Natural killer cell treated with Interleukin-12 subunit alpha and Interleukin-12 subunit beta and Interleukin-15 and Interleukin-18, amount 100 ng/mL, for 72 hours (primary cell): Measurements from ENCODE around the gene RDH12. TPM values are rescaled to one million over a fixed set of nuclear protein-coding genes. Genes with fewer than 3 reads are reported as not detected.
"Not testable (repeated sequence)": the region's sequence is repeated elsewhere in the genome, so short reads cannot be mapped to it uniquely, and the experiment has no call there.

ENCODE experiments used
- ATAC-seq, 2 donors: fragments of 150-1000 bp; cut with Tn5 transposase in 1 of 2; sonication (Bioruptor Pico), chemical (Tn5 transposase) in 1 of 2; 2 replicates each; pipeline ENCODE4 v1.10.0; 2021
- DNase-seq: peaks from one replicate; pipeline ENCODE4 v3.0.0; 2022; ENCODE audit warnings: low spot score
- H3K27ac Mint-ChIP-seq, 2 donors: 1 replicate in 1 of 2; 2 replicates in 1 of 2; pipeline ENCODE4 v1.8.0; 2022; ENCODE audit warnings: mixed read lengths in 2 of 2, mild to moderate bottlenecking in 1 of 2, moderate library complexity in 1 of 2
- H3K27me3 Mint-ChIP-seq, 2 donors: 1 replicate in 1 of 2; 2 replicates in 1 of 2; pipeline ENCODE4 v1.8.0; 2022; ENCODE audit warnings: mixed read lengths in 2 of 2
- H3K36me3 Mint-ChIP-seq: one replicate; pipeline ENCODE4 v1.8.0; 2022; ENCODE audit warnings: mixed read lengths
- H3K4me1 Mint-ChIP-seq, 2 donors: 1 replicate in 1 of 2; 2 replicates in 1 of 2; pipeline ENCODE4 v1.8.0; 2022; ENCODE audit warnings: low read depth in 2 of 2, mixed read lengths in 2 of 2, mild to moderate bottlenecking in 1 of 2
- H3K4me3 Mint-ChIP-seq: one replicate; pipeline ENCODE4 v1.8.0; 2022; ENCODE audit warnings: mixed read lengths
- H3K9me3 Mint-ChIP-seq: 2 replicates; pipeline ENCODE4 v1.8.0; 2022; ENCODE audit warnings: mixed read lengths
- total RNA-seq, 2 donors: library from RNA; stranded (reverse); gene quantifications; one replicate each; pipeline ENCODE4 v1.2.3, GENCODE V29; 2022

RDH12 gene
- total RNA-seq, result not detected

- H3K4me1 Mint-ChIP-seq, ATAC-seq: not testable (repeated sequence)
These were observed at the start of gene RDH12 for GRCh38 chr14:67701492-67701891. RDH12 (plus strand) TSS chr14:67701886; CDS start chr14:67722643, 20,757 bp downstream.

GRCh38 chr14:67652189-67652588 lies 49.5 kb upstream of the RDH12 start:
- ATAC-seq, result no peak
- no peak overlapping the region for H3K27ac Mint-ChIP-seq

More at GRCh38 chr14:67701492-67701891, at the start of gene RDH12:
- not testable (repeated sequence) for H3K36me3 Mint-ChIP-seq, H3K27ac Mint-ChIP-seq, DNase-seq, H3K4me3 Mint-ChIP-seq, H3K27me3 Mint-ChIP-seq, H3K9me3 Mint-ChIP-seq

GRCh38 chr14:67653651-67654280 lies 47.9 kb upstream of the RDH12 start:
- H3K4me1 Mint-ChIP-seq, result no peaks in the 10 kb centered on the region
- H3K27ac Mint-ChIP-seq, result no peak overlapping the region
- no peak overlapping the region for H3K4me3 Mint-ChIP-seq
- ATAC-seq, result no peak
- no peak for DNase-seq
- no peaks in the 10 kb centered on the region for H3K9me3 Mint-ChIP-seq
- peaks cover 28% of the 10 kb centered on the region for H3K36me3 Mint-ChIP-seq
- H3K27me3 Mint-ChIP-seq, result no peaks in the 10 kb centered on the region

More at GRCh38 chr14:67652189-67652588, 49.5 kb upstream of the RDH12 start:
- DNase-seq, result no peak
- H3K36me3 Mint-ChIP-seq, result peaks cover 24% of the 10 kb centered on the region
- H3K9me3 Mint-ChIP-seq, result no peaks in the 10 kb centered on the region
- no peak overlapping the region for H3K4me3 Mint-ChIP-seq
- no peaks in the 10 kb centered on the region for H3K27me3 Mint-ChIP-seq
- no peaks in the 10 kb centered on the region for H3K4me1 Mint-ChIP-seq

- H3K4me3 Mint-ChIP-seq, result no peak overlapping the region
- H3K36me3 Mint-ChIP-seq, result peaks cover 5% of the 10 kb centered on the region
- no peak for ATAC-seq
- no peak for DNase-seq
- no peaks in the 10 kb centered on the region for H3K9me3 Mint-ChIP-seq
- H3K27me3 Mint-ChIP-seq, result no peaks in the 10 kb centered on the region
- H3K4me1 Mint-ChIP-seq, result peaks cover 34 to 37% of the 10 kb centered on the region in 2 donors
- peak overlapping the region; percentile 8 to 84 for H3K27ac Mint-ChIP-seq
These were observed 38.1 kb upstream of the RDH12 start for GRCh38 chr14:67663633-67664032.

- peak overlapping the region; percentile 56 to 90 for H3K27ac Mint-ChIP-seq
- no peak for ATAC-seq
- H3K36me3 Mint-ChIP-seq, result no peaks in the 10 kb centered on the region
- peaks cover 47 to 50% of the 10 kb centered on the region in 2 donors for H3K4me1 Mint-ChIP-seq
- no peak for DNase-seq
- no peak overlapping the region for H3K4me3 Mint-ChIP-seq
- no peaks in the 10 kb centered on the region for H3K9me3 Mint-ChIP-seq
- no peaks in the 10 kb centered on the region for H3K27me3 Mint-ChIP-seq
These were observed 35.8 kb upstream of the RDH12 start for GRCh38 chr14:67665868-67666267.

GRCh38 chr14:67666750-67667449 lies 34.8 kb upstream of the RDH12 start:
- no peaks in the 10 kb centered on the region for H3K9me3 Mint-ChIP-seq
- peaks cover 51 to 60% of the 10 kb centered on the region in 2 donors for H3K4me1 Mint-ChIP-seq
- ATAC-seq (peak; percentile 66 to 76), DNase-seq (no peak)
- H3K27me3 Mint-ChIP-seq, result no peaks in the 10 kb centered on the region
- H3K36me3 Mint-ChIP-seq, result no peaks in the 10 kb centered on the region
- H3K4me3 Mint-ChIP-seq, result peak overlapping the region; percentile 70
- H3K27ac Mint-ChIP-seq, result peak overlapping the region; percentile 56 to 90

GRCh38 chr14:67668559-67668958 lies 33.1 kb upstream of the RDH12 start:
- peak; percentile 81 for DNase-seq
- peak overlapping the region; percentile 25 for H3K4me3 Mint-ChIP-seq

GRCh38 chr14:67673451-67673850 lies 28.2 kb upstream of the RDH12 start:
- no peaks in the 10 kb centered on the region for H3K27me3 Mint-ChIP-seq
- H3K36me3 Mint-ChIP-seq, result peaks cover 8% of the 10 kb centered on the region
- no peaks in the 10 kb centered on the region for H3K9me3 Mint-ChIP-seq
- H3K4me1 Mint-ChIP-seq, result peaks cover 37 to 50% of the 10 kb centered on the region in 2 donors
- H3K4me3 Mint-ChIP-seq, result peak overlapping the region; percentile 97
- no peak for DNase-seq
- ATAC-seq, result no peak
- peak overlapping the region; percentile 73 to 79 for H3K27ac Mint-ChIP-seq

More at GRCh38 chr14:67668559-67668958, 33.1 kb upstream of the RDH12 start:
- no peaks in the 10 kb centered on the region for H3K36me3 Mint-ChIP-seq
- no peaks in the 10 kb centered on the region for H3K27me3 Mint-ChIP-seq
- peak; percentile 93 to 95 for ATAC-seq
- H3K27ac Mint-ChIP-seq, result peak overlapping the region; percentile 53 to 68
- no peaks in the 10 kb centered on the region for H3K9me3 Mint-ChIP-seq
- peaks cover 56 to 72% of the 10 kb centered on the region in 2 donors for H3K4me1 Mint-ChIP-seq

- peaks cover 33 to 43% of the 10 kb centered on the region in 2 donors for H3K4me1 Mint-ChIP-seq
- H3K27me3 Mint-ChIP-seq, result no peaks in the 10 kb centered on the region
- no peaks in the 10 kb centered on the region for H3K9me3 Mint-ChIP-seq
- H3K27ac Mint-ChIP-seq, result peak overlapping the region; percentile 73 to 79
- DNase-seq (peak; percentile 68), ATAC-seq (peak; percentile 72 to 77)
- peaks cover 8% of the 10 kb centered on the region for H3K36me3 Mint-ChIP-seq
- H3K4me3 Mint-ChIP-seq, result peak overlapping the region; percentile 97
These were observed 27.6 kb upstream of the RDH12 start for GRCh38 chr14:67674139-67674479.

GRCh38 chr14:67674480-67675218 lies 27.0 kb upstream of the RDH12 start, which contains the start of gene VTI1B:
VTI1B (minus strand) TSS chr14:67674632; CDS start chr14:67674489, 143 bp downstream.
- ATAC-seq (peak; percentile 96 to 97), DNase-seq (peak; percentile 86)
- peak within 1 kb of the TSS; percentile 97 for H3K4me3 Mint-ChIP-seq
- no peaks in the 10 kb centered on the region for H3K9me3 Mint-ChIP-seq
- peaks cover 8% of the 10 kb centered on the region for H3K36me3 Mint-ChIP-seq
- H3K27ac Mint-ChIP-seq, result peak within 1 kb of the TSS; percentile 73 to 79
- no peaks in the 10 kb centered on the region for H3K27me3 Mint-ChIP-seq
- peaks cover 28 to 38% of the 10 kb centered on the region in 2 donors for H3K4me1 Mint-ChIP-seq

- Mint-ChIP-seq H3K4me1 (peaks cover 31 to 38% of the 10 kb centered on the region in 2 donors), H3K27me3 (no peaks in the 10 kb centered on the region), H3K9me3 (no peaks in the 10 kb centered on the region), H3K4me3 (peak overlapping the region; percentile 97), H3K36me3 (peaks cover 8% of the 10 kb centered on the region), H3K27ac (peak overlapping the region; percentile 73 to 79)
- ATAC-seq (no peak), DNase-seq (no peak)
These were observed 26.5 kb upstream of the RDH12 start for GRCh38 chr14:67675219-67675582.

- peaks cover 15 to 17% of the 10 kb centered on the region in 2 donors for H3K4me1 Mint-ChIP-seq
- H3K9me3 Mint-ChIP-seq, result no peaks in the 10 kb centered on the region
- DNase-seq, result no peak
- no peak overlapping the region for H3K4me3 Mint-ChIP-seq
- peaks cover 25% of the 10 kb centered on the region for H3K36me3 Mint-ChIP-seq
- no peak for ATAC-seq
- no peaks in the 10 kb centered on the region for H3K27me3 Mint-ChIP-seq
- no peak overlapping the region for H3K27ac Mint-ChIP-seq
These were observed 22.7 kb upstream of the RDH12 start for GRCh38 chr14:67679006-67679405.

- peak overlapping the region; percentile 62 for H3K4me3 Mint-ChIP-seq
- H3K27me3 Mint-ChIP-seq, result no peaks in the 10 kb centered on the region
These were observed 21.5 kb upstream of the RDH12 start for GRCh38 chr14:67680121-67680602.

More at GRCh38 chr14:67680121-67680602, 21.5 kb upstream of the RDH12 start:
- Mint-ChIP-seq H3K27ac (peak overlapping the region; percentile 71 to 82), H3K4me1 (peaks cover 15 to 16% of the 10 kb centered on the region in 2 donors), H3K36me3 (peaks cover 28% of the 10 kb centered on the region), H3K9me3 (no peaks in the 10 kb centered on the region)
- DNase-seq (no peak), ATAC-seq (peak; percentile 97 to 100)
